Activated naive CD4-positive, alpha-beta T cell treated with anti-CD3 and anti-CD28 coated beads, Interleukin-2, amount 10 ng/mL, durations not matched to agents 5 hours and 36 hours (primary cell): ENCODE measurements around the gene EHD1. TPM values are rescaled to one million over a fixed set of nuclear protein-coding genes. Genes with fewer than 3 reads are reported as not detected.

Source experiments
- microRNA-seq: library from miRNA; unstranded; fragments of <30 nt; microRNA quantifications from one replicate; pipeline ENCODE4 v1.2.0, GENCODE V29; 2022; ENCODE audit warnings: borderline microRNAs expressed, borderline replicate concordance
- total RNA-seq, 2 experiments: library from RNA; stranded (reverse); gene quantifications; one replicate each; pipeline ENCODE4 v1.2.3, GENCODE V29; 2021

Gene EHD1
- 100 to 1,000 TPM; 114 to 120 TPM for total RNA-seq

DNA sequence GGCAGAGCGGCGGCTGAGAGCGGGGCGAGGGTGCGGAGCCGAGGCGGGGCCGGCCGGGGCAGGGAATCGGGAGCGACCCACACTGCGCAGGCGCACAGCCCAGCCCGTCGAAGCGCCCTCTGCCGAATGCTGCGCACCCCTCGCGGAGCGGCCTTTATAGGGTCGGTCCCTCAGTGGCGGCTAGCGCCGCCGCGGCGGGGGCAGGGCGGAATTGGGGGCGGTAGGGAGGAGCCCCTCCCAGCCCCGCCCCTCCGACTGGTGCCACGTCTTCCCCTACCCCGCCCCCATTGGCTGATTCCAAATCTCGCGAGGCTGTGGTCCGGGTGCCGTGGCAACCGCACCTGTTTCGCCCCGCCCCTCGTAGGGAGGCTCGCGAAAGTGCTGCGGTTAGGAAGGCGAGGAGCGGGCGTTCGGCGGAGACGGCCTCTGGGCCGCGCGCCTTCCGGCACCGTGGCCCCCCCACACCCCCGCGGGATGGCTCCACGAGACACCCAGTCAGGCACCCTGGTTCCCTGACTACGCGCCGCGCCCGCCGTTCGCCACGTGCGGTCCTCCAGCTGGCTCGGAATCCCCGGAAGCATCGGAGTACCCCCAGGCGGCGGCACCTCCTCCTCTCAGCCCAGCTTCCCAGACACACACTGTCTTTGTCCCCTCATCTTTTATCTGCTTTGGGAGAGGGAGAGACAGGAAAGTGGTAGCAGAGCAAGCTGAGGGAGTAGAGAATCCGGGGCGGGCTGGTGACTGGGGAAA is at the start of gene EHD1:
EHD1 (minus strand) TSS at position 128 of the 750 bp plus-strand sequence. CDS start 157 bp downstream, outside the sequence.

GRCh38 chr11:64923944-64924909 is 45.8 kb upstream of the EHD1 start, which contains the start of gene PPP2R5B:
TSS of gene PPP2R5B (plus strand) at chr11:64924689. CDS start at chr11:64925735, 1,046 bp downstream.

GRCh38 chr11:64916775-64917662 is 38.6 kb upstream of the EHD1 start, which contains the start of gene ATG2A:
TSS of gene ATG2A (minus strand) at chr11:64917209. CDS start at chr11:64917135, 74 bp downstream.

DNA sequence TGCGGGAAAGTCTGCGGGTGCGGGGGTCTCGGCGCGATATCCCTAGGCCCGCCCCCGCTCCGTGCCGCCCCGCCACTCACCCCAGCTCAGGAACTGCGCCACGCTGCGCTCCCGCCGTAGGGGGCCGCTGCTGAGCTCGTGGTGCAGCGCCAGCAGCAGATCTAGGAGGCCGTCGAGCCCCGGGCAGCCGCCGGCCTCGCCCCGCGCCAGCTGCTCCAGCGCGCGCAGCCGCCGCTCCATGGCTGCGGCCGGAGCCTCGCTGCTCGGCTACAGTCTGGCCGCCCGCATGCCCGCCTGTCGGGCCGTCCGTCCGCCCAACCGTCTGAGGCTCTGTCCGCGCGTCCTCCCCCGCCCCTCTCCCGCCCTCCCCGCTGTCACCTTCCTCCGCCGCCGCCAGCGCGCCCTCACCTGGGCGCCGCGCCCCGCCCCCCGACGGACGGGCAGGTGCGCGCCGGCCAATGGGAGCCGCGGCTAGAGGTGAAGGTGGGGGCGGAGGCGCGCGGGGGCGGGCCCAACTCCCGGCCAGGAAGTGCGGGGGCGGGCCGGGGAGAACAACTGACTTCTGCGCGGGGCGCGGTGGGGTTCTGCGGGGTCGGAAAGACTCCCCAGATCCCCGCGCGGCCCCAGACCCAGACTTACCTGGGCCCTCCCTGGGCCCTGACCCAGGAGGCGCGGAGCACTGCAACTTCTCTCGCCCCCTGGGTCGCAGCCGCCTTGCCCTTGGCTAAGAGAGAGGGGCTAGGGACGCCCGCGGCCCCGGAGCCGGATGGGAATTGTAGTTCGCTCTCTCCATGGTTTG is 33.9 kb downstream of the EHD1 start, which contains the start of gene CDC42BPG:
CDC42BPG (minus strand) TSS at position 324 of the 799 bp plus-strand sequence; CDS start at position 240, 84 bp downstream.

DNA sequence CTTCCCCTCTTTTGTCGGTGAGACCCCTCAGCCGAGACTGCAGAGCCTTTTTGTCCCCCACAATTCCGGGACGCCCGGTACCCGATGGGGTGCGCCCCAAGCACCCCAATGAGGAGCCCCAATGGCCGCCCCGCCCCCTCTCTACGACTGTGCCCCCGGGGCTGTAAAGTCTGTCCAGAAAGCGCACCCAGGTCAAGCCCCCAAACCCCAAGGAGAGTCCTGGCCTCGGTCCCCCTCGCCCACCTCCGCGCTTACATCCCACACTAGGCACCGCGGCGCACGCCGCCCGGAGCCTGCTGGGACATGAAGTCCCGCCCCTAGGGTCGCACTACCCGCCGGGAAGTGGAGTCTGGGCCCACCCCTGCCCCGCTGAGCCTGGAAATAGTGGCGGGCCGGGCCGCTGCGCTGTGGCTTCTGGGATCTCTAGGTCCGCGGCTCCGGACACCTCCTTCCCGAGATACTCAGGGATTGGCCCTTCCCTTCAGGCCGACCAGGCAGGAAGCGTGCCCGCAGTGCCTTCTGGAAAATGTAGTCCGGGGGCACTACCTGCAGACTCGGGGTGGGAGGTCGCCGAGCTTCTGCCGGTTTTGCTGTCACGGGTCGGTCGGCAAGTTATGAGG is 68.0 kb downstream of the EHD1 start, which contains the start of gene MEN1:
MEN1 (minus strand) TSS at position 281 of the 620 bp plus-strand sequence. CDS start 442 bp downstream, outside the sequence.

GRCh38 chr11:64803158-64803845 is 75.1 kb downstream of the EHD1 start, which contains the start of gene MAP4K2:
TSS of gene MAP4K2 (minus strand) at chr11:64803214. CDS start at chr11:64803149, 65 bp downstream.

Small RNA genes within 50 kb of the gene (microRNA-seq; reads per million reads assigned to microRNA genes)
- not detected for gene MIR6749
- 0.63 reads per million for gene MIR6750

Other genes starting within 250 kb of the EHD1 start
- gene NRXN2, start 155.4 kb downstream of the EHD1 start, total RNA-seq: under 1 TPM in 1 of 2 experiments, not detected in 1; 0.20 TPM
- gene RASGRP2, start 134.5 kb downstream of the EHD1 start, total RNA-seq: 100 to 1,000 TPM; 250 to 274 TPM
- gene PYGM, start 118.6 kb downstream of the EHD1 start, total RNA-seq: 1 to 10 TPM; 5.2 to 5.9 TPM
- gene SF1, start 100.1 kb downstream of the EHD1 start, total RNA-seq: 100 to 1,000 TPM; 467 to 471 TPM
- gene MAP4K2, start 75.4 kb downstream of the EHD1 start, total RNA-seq: 10 to 100 TPM; 88.2 to 92.8 TPM
- 10 to 100 TPM; 34.8 to 37.5 TPM for gene MEN1, start 68.1 kb downstream of the EHD1 start, total RNA-seq
- 1 to 10 TPM; 1.8 to 2.2 TPM for gene CDC42BPG, start 34.0 kb downstream of the EHD1 start, total RNA-seq
- 10 to 100 TPM; 31.0 to 32.6 TPM for gene ATG2A, start 38.6 kb upstream of the EHD1 start, total RNA-seq
- gene PPP2R5B, start 46.1 kb upstream of the EHD1 start, total RNA-seq: 10 to 100 TPM; 19.8 to 20.3 TPM
- not detected for gene GPHA2, start 57.3 kb upstream of the EHD1 start, total RNA-seq
- gene MAJIN, start 93.5 kb upstream of the EHD1 start, total RNA-seq: under 1 TPM; 0.20 to 0.36 TPM
- gene BATF2, start 118.3 kb upstream of the EHD1 start, total RNA-seq: under 1 TPM in 1 of 2 experiments, not detected in 1; 0.19 TPM
- 10 to 100 TPM; 49.1 to 54.1 TPM for gene ARL2, start 135.5 kb upstream of the EHD1 start, total RNA-seq
- gene SNX15, start 148.8 kb upstream of the EHD1 start, total RNA-seq: 10 to 100 TPM; 25.9 to 27.5 TPM
- 10 to 100 TPM; 29.0 to 29.6 TPM for gene SAC3D1, start 162.6 kb upstream of the EHD1 start, total RNA-seq
- 10 to 100 TPM; 11.8 to 12.4 TPM for gene NAALADL1, start 179.9 kb upstream of the EHD1 start, total RNA-seq
- gene CDCA5, start 205.4 kb upstream of the EHD1 start, total RNA-seq: 10 to 100 TPM; 72.9 to 77.5 TPM
- 10 to 100 TPM; 26.6 to 27.5 TPM for gene ZFPL1, start 205.6 kb upstream of the EHD1 start, total RNA-seq
- 100 to 1,000 TPM; 167 to 172 TPM for gene VPS51, start 217.6 kb upstream of the EHD1 start, total RNA-seq
- 10 to 100 TPM; 27.8 to 28.5 TPM for gene TM7SF2, start 233.3 kb upstream of the EHD1 start, total RNA-seq
- 1 to 10 TPM; 7.7 to 9.4 TPM for gene ZNHIT2, start 239.1 kb upstream of the EHD1 start, total RNA-seq
- gene FAU, start 243.5 kb upstream of the EHD1 start, total RNA-seq: 1,000 to 10,000 TPM; 1,282 to 1,325 TPM
- 10 to 100 TPM; 40.9 to 42.2 TPM for gene MRPL49, start 243.7 kb upstream of the EHD1 start, total RNA-seq